SK-N-SH (cell line): ENCODE results near the gene MRRF. TPM values are rescaled to one million over a fixed set of nuclear protein-coding genes. Genes with fewer than 3 reads are reported as not detected.

Experiments
- polyA plus RNA-seq, 3 experiments: library from polyadenylated mRNA; depleted of rRNA; stranded (reverse); fragments of >200 nt; gene quantifications; 2 replicates each; pipeline ENCODE4 v1.2.3, GENCODE V29; 2012
- small RNA-seq, 7 experiments: library from RNA; depleted of rRNA; stranded (forward); fragments of <200 nt; gene quantifications; one replicate each; pipeline ENCODE3, GENCODE V24; 2012

Gene MRRF
- polyA plus RNA-seq, 1 of the 3 experiments (the other 2 are of a cell fraction), result 35.1 TPM

Small RNA genes lying within 50 kb of the gene (small RNA-seq; reads per million reads assigned to genes)
- gene AL162424.1, result 0 reads per million in 7 experiments

Other genes starting within 250 kb of the MRRF start
- gene TTLL11, start 171.6 kb upstream of the MRRF start, polyA plus RNA-seq (2012; rRNA removed), result 6.0 and 6.8 TPM in 2 replicates
- 97.4 and 116 TPM in 2 replicates for gene NDUFA8, start 105.1 kb upstream of the MRRF start, polyA plus RNA-seq (2012; rRNA removed)
- gene MORN5, start 105.0 kb upstream of the MRRF start, polyA plus RNA-seq (2012; rRNA removed), result not detected in 2 replicates
- gene LHX6, start 35.9 kb upstream of the MRRF start, polyA plus RNA-seq (2012; rRNA removed), result 0.02 TPM in 1 of 2 replicates, not detected in the other
- 8.2 and 13.1 TPM in 2 replicates for gene RBM18, start within 50 bp of the MRRF start, polyA plus RNA-seq (2012; rRNA removed)
- gene PTGS1, start 106.1 kb downstream of the MRRF start, polyA plus RNA-seq (2012; rRNA removed), result 4.0 and 5.4 TPM in 2 replicates
- gene OR1J1, start 213.0 kb downstream of the MRRF start, polyA plus RNA-seq (2012; rRNA removed), result not detected in 2 replicates
- not detected in 2 replicates for gene OR1J2, start 245.9 kb downstream of the MRRF start, polyA plus RNA-seq (2012; rRNA removed)